ENCODE results near the gene CYB5R2.

CYB5R2 gene

DNA sequence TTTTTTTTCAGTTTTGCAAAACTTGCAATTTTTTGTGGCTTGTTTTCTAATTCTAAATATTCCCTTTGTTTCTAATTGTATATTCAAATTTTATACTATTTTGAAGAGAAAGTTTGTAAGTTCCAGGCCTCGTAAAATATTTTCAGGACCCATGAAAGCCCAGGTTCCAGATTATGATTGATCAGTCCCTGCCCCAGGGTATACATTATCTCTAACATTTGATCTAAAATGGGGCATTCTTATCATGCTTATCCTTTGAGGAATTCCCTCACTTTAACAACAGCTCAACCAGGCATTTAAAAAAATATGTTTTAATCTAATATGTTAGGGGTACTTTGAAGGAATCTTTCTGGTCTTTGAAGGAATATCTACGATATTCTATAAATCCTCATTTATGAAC, 26.4 kb downstream of the CYB5R2 start:
- Histone ChIP-seq H3K9me3 (no peaks in the 10 kb centered on the region), H3K36me3 (no peaks in the 10 kb centered on the region), H3K4me1 (no peaks in the 10 kb centered on the region), H3K27me3 (no peaks in the 10 kb centered on the region), H3K4me3 (ENCODE audit: low read depth, low read length) (no peak overlapping the region)
- TF ChIP-seq, protein P1, sequence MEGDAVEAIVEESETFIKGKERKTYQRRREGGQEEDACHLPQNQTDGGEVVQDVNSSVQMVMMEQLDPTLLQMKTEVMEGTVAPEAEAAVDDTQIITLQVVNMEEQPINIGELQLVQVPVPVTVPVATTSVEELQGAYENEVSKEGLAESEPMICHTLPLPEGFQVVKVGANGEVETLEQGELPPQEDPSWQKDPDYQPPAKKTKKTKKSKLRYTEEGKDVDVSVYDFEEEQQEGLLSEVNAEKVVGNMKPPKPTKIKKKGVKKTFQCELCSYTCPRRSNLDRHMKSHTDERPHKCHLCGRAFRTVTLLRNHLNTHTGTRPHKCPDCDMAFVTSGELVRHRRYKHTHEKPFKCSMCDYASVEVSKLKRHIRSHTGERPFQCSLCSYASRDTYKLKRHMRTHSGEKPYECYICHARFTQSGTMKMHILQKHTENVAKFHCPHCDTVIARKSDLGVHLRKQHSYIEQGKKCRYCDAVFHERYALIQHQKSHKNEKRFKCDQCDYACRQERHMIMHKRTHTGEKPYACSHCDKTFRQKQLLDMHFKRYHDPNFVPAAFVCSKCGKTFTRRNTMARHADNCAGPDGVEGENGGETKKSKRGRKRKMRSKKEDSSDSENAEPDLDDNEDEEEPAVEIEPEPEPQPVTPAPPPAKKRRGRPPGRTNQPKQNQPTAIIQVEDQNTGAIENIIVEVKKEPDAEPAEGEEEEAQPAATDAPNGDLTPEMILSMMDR (IDR thresholded peaks at IDR 0.05; ENCODE audit: low read depth, low read length): no peak
- DNase-seq: no peak

DNA sequence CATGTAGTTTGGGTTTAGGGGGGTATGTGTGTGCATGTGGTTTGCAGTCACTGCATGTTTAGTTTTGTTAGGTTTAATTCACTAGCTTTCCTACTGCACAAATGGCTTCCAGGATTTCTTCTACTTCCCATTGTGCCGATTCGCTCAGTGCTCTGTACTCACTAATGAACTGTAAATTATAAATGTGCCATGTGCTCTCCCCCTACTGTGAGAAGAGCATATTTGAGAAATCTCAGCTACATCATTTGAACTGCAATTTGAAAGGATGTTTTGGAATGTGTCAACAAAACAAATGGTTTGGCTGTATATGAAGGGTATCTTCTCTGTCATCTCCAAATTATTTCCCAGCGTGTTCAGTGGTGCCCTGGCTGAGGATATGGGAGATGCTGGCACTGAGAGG, 28.1 kb downstream of the CYB5R2 start:
- TF ChIP-seq, protein P1 (IDR thresholded peaks at IDR 0.05; ENCODE audit: low read depth, low read length): no peak
- Histone ChIP-seq H3K9me3 (no peaks in the 10 kb centered on the region), H3K27me3 (no peaks in the 10 kb centered on the region), H3K4me1 (no peaks in the 10 kb centered on the region), H3K4me3 (ENCODE audit: low read depth, low read length) (no peak overlapping the region), H3K36me3 (no peaks in the 10 kb centered on the region)
- DNase-seq: no peak

DNA sequence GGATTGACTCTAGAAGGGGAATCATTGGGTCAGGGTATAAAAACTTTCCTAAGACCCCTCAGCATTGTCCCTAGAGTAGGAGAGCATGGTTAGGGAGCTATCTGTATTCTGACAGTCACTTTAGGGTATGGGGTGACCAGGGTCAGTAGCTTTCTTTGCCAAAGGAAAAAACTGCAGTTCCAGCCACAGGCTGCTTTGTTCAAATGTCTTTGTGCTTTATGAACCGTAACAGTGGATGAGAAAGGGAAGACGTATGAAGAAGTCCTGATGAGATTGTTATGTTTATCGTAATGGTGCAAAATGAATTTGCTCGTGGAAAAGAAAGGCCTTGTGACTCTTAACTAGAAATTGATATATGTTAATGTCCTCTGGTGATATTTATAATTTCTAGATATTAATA, 30.0 kb downstream of the CYB5R2 start:
- Histone ChIP-seq H3K36me3 (no peaks in the 10 kb centered on the region), H3K4me3 (ENCODE audit: low read depth, low read length) (no peak overlapping the region), H3K4me1 (no peaks in the 10 kb centered on the region), H3K9me3 (no peaks in the 10 kb centered on the region), H3K27me3 (no peaks in the 10 kb centered on the region)
- no peak for DNase-seq
- TF ChIP-seq, protein P1 (IDR thresholded peaks at IDR 0.05; ENCODE audit: low read depth, low read length): no peak

DNA sequence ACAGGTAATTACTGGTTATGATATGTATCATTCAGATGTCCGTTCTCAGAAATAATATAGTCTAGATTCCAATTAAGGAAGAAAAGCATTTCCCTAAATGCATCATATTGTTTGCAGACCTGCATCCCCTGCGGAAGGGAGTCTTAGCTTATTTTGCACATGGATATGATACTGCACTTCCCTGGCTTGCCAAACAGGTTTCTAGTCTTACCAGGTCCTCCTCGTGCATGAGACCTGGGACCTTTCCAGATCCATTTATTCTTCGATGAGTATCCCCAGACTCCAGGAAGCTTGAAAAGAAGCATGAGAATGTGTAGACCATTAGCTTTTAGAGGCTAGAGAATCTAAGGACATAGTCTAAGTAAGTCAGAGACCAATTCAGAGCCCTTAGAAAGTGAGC, 30.6 kb downstream of the CYB5R2 start:
- H3K27me3 ChIP-seq: no peaks in the 10 kb centered on the region
- no peak overlapping the region for H3K4me3 ChIP-seq (ENCODE audit: low read depth, low read length)
- H3K9me3 ChIP-seq: no peaks in the 10 kb centered on the region
- no peaks in the 10 kb centered on the region for H3K4me1 ChIP-seq
- no peaks in the 10 kb centered on the region for H3K36me3 ChIP-seq
- no peak for DNase-seq
- TF ChIP-seq, protein P1 (IDR thresholded peaks at IDR 0.05; ENCODE audit: low read depth, low read length): no peak

DNA sequence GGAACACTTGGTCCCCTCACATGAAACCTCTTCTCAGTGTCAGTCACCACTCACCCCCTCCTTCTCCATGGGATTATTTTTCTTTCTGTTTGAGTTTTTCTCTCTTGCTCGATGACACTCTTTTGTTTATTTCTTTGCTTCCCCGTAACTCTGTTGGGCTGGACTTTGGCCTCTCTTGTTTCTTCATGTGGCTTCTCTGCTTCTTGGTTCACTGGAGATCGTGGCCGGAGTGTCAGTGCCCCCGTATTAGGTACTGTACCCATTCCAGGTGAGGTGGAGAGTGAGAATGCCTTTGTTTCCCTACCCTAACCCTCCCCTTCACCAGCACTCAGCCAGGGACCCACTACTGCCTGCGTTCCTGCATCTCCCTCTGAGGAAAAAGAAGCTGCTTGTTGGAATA, 32.5 kb downstream of the CYB5R2 start:
- no peak overlapping the region for H3K4me3 ChIP-seq (ENCODE audit: low read depth, low read length)
- H3K27me3 ChIP-seq: no peaks in the 10 kb centered on the region
- H3K9me3 ChIP-seq: no peaks in the 10 kb centered on the region
- H3K36me3 ChIP-seq: no peaks in the 10 kb centered on the region
- H3K4me1 ChIP-seq: no peaks in the 10 kb centered on the region
- TF ChIP-seq, protein P1 (IDR thresholded peaks at IDR 0.05; ENCODE audit: low read depth, low read length): no peak
- no peak for DNase-seq

DNA sequence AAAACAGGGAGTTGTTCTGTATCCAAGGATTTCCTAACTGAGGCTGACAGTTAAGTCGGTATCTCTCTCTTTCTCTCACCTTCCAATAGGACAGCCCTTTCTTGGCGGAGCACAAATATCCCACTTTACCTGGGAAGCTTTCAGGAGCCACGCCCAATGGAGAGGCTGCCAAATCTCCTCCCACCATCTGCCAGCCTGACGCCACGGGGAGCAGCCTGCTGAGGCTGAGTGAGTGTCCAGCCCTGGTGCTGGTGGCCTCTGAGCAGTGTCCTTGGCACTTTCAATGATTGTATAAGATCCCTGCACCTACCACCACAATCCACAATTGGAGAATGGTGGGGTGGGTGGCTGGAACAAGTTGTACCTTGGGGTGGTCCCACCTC, 33.7 kb downstream of the CYB5R2 start:
- TF ChIP-seq, protein P1 (IDR thresholded peaks at IDR 0.05; ENCODE audit: low read depth, low read length): no peak
- H3K4me3 ChIP-seq (ENCODE audit: low read depth, low read length): no peak overlapping the region

More for the DNA sequence above, 33.7 kb downstream of the CYB5R2 start:
- Histone ChIP-seq H3K4me1 (peaks cover 5% of the 10 kb centered on the region), H3K9me3 (no peaks in the 10 kb centered on the region), H3K36me3 (no peaks in the 10 kb centered on the region), H3K27me3 (no peaks in the 10 kb centered on the region)
- no peak for DNase-seq

Data from BE2C (cell line).